ENCODE results near the gene PCSK1N. TPM values are rescaled to one million over a fixed set of nuclear protein-coding genes. Genes with fewer than 3 reads are reported as not detected.

Gene PCSK1N
- total RNA-seq, 4 donors from 2014 or later, result 1.5 to 4.0 (median 3.4) TPM

DNA sequence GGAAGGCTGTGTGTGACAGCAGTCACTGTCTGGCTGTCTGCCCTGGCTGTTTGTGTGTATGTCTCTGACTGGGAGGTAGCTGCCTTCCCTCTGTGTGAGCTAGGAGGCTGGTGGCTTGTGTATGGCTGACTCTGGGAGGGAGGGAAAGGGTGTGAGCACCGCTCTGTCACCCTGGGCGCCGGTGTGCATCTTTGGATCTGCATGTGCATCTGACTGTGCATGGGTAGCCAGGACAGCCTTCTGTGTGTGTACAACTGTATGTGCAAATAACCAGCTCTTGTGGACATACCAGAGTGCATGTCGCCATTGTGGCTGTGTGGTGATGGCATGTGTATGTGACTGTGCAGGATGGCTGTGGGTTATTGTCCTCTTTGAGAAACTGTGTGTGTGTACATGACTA lies 16.5 kb downstream of the PCSK1N start:
- Histone ChIP-seq H3K4me3 (replicated peaks in 1 of 3) (no peak overlapping the region), H3K36me3 (peaks cover 0 to 15% of the 10 kb centered on the region in 2 donors), H3K4me1 (no peaks in the 10 kb centered on the region), H3K9me3 (no peaks in the 10 kb centered on the region), H3K27me3 (no peaks in the 10 kb centered on the region), H3K27ac (no peak overlapping the region)
- no peak for TF ChIP-seq POLR2A (IDR thresholded peaks at IDR 0.05)
- TF ChIP-seq, protein P1, sequence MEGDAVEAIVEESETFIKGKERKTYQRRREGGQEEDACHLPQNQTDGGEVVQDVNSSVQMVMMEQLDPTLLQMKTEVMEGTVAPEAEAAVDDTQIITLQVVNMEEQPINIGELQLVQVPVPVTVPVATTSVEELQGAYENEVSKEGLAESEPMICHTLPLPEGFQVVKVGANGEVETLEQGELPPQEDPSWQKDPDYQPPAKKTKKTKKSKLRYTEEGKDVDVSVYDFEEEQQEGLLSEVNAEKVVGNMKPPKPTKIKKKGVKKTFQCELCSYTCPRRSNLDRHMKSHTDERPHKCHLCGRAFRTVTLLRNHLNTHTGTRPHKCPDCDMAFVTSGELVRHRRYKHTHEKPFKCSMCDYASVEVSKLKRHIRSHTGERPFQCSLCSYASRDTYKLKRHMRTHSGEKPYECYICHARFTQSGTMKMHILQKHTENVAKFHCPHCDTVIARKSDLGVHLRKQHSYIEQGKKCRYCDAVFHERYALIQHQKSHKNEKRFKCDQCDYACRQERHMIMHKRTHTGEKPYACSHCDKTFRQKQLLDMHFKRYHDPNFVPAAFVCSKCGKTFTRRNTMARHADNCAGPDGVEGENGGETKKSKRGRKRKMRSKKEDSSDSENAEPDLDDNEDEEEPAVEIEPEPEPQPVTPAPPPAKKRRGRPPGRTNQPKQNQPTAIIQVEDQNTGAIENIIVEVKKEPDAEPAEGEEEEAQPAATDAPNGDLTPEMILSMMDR (IDR thresholded peaks at IDR 0.05), result no peak
- DNase-seq, result no peak
- WGBS, 2 donors, result 60% methylated on average over 1 of the region's 4 CpGs; no CpG with 5 or more reads in 1 of the 2 donors
- intact Hi-C loops (cut with DNase I), result no loop called here

DNA sequence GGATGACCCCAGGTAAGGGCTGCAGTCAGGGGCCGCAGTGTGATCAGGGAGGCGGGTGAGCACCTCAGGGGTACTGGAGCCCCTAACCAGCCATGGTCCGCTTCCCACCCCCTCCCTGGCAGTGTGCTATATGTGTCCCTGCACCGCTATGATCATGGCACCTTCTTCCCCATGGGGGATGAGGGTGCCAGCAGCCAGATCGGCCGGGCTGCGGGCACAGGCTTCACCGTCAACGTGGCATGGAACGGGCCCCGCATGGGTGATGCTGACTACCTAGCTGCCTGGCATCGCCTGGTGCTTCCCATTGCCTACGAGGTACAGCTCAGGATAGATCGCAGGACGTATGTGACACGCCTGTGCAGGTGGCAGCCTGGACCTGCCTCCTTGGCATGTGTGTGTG lies 17.3 kb downstream of the PCSK1N start:
- Histone ChIP-seq H3K9me3 (no peaks in the 10 kb centered on the region), H3K4me1 (no peaks in the 10 kb centered on the region), H3K36me3 (peaks cover 0 to 15% of the 10 kb centered on the region in 2 donors), H3K4me3 (replicated peaks in 1 of 3) (no peak overlapping the region), H3K27me3 (no peaks in the 10 kb centered on the region), H3K27ac (no peak overlapping the region)
- intact Hi-C loops (cut with DNase I), result no loop called here
- no CpG with 5 or more reads among the region's 16 CpGs for WGBS, 2 donors
- DNase-seq, result no peak
- no peak for TF ChIP-seq POLR2A (IDR thresholded peaks at IDR 0.05)
- TF ChIP-seq, protein P1 (IDR thresholded peaks at IDR 0.05), result no peak

DNA sequence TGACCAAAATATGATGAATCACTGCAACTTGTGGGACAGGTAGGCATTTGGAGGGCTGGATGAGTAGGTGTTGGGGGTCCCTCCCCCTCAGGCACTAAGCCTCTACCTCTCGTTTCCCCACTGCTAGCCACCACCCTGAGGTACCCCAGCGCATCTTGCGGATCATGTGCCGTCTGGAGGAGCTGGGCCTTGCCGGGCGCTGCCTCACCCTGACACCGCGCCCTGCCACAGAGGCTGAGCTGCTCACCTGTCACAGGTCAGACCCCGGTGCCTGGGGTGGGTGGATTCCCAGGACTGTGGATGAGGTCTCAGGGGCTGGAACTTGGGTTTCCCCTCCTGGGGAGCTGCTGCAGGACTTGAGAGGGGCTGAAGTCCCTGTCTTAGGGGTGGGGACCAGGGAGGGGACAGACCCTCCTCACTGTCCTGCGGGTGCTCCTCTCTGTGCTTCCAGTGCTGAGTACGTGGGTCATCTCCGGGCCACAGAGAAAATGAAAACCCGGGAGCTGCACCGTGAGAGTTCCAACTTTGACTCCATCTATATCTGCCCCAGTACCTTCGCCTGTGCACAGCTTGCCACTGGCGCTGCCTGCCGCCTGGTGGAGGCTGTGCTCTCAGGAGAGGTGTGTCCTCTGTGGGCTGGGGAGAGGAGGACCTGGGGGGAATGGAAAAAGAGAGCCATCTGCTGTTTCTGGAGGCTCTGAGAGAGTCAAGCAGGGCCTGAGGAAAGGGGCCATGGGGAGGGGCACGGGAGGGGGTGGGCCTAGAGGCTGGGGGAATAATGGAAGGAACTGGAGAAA lies 19.2 kb downstream of the PCSK1N start:
- intact Hi-C loops (cut with DNase I), result no loop called here
- WGBS, 2 donors, result 93 to 97% methylated on average over 9 of the region's 18 CpGs
- H3K36me3 ChIP-seq, result peaks cover 0 to 15% of the 10 kb centered on the region in 2 donors

GRCh38 chrX:48815266-48815665 lies 20.1 kb downstream of the PCSK1N start:
- TF ChIP-seq, protein P1 (IDR thresholded peaks at IDR 0.05), result no peak
- no peak for TF ChIP-seq POLR2A (IDR thresholded peaks at IDR 0.05)
- intact Hi-C loops (cut with DNase I), result no loop called here
- Histone ChIP-seq H3K9me3 (no peaks in the 10 kb centered on the region), H3K27ac (no peak overlapping the region), H3K4me1 (no peaks in the 10 kb centered on the region), H3K27me3 (no peaks in the 10 kb centered on the region), H3K4me3 (replicated peaks in 1 of 3) (no peak overlapping the region), H3K36me3 (peaks cover 0 to 11% of the 10 kb centered on the region in 2 donors)
- WGBS, 2 donors, result 83 to 91% methylated on average over 7 to 8 of the region's 8 CpGs
- DNase-seq, result no peak

More for the DNA sequence above, 19.2 kb downstream of the PCSK1N start:
- Histone ChIP-seq H3K27me3 (no peaks in the 10 kb centered on the region), H3K4me1 (no peaks in the 10 kb centered on the region), H3K4me3 (replicated peaks in 1 of 3) (no peak overlapping the region), H3K9me3 (no peaks in the 10 kb centered on the region), H3K27ac (no peak overlapping the region)
- TF ChIP-seq POLR2A (IDR thresholded peaks at IDR 0.05), result no peak
- TF ChIP-seq, protein P1 (IDR thresholded peaks at IDR 0.05), result no peak
- no peak for DNase-seq

GRCh38 chrX:48814722-48815121 lies 20.7 kb downstream of the PCSK1N start:
- intact Hi-C loops (cut with DNase I), result no loop called here
- no peak overlapping the region for H3K27ac ChIP-seq
- no peaks in the 10 kb centered on the region for H3K9me3 ChIP-seq
- no peaks in the 10 kb centered on the region for H3K27me3 ChIP-seq
- no peak for DNase-seq
- TF ChIP-seq, protein P1 (IDR thresholded peaks at IDR 0.05), result no peak
- no peak for TF ChIP-seq POLR2A (IDR thresholded peaks at IDR 0.05)
- no peaks in the 10 kb centered on the region for H3K4me1 ChIP-seq
- 95 to 98% methylated on average over 2 to 5 of the region's 8 CpGs for WGBS, 2 donors
- no peak overlapping the region for H3K4me3 ChIP-seq (replicated peaks in 1 of 3)
- H3K36me3 ChIP-seq, result peaks cover 0 to 11% of the 10 kb centered on the region in 2 donors

Measured in thyroid gland (tissue), 4 donors.